ENCODE results near the gene NFIA. TPM values are rescaled to one million over a fixed set of nuclear protein-coding genes. Genes with fewer than 3 reads are reported as not detected.
A peak's percentile ranks its signal among the peaks of the same experiment; 100 is the strongest.

Gene NFIA
- total and polyA plus RNA-seq, 12 donors, result 11.2 to 117 (median 92.5) TPM

- H3K9me3 ChIP-seq, result no peaks in the 10 kb centered on the region
- no peaks in the 10 kb centered on the region for H3K27me3 ChIP-seq
- no peak overlapping the region for H3K4me3 ChIP-seq
- intact Hi-C loops (cut with DNase I), result loop anchor here (1.0 to 10.0 kb wide), 20 partner anchors 108 to 488 kb away; partner anchors contain the start of gene NFIA (in 2 of the 10)
- H3K27ac ChIP-seq, result peak overlapping the region; percentile 51 to 91 (median 83)
- peaks cover 0 to 25% (median 7%) of the 10 kb centered on the region in 9 donors for H3K36me3 ChIP-seq
- H3K4me1 ChIP-seq, result peaks cover 33 to 76% (median 72%) of the 10 kb centered on the region in 9 donors
- ATAC-seq (no peak), DNase-seq (no peak)
- 12 to 13% methylated on average over 4 of the region's 4 CpGs for WGBS, 2 donors
- no peak for TF ChIP-seq CTCF (IDR thresholded peaks at IDR 0.05)
These were observed 370.0 kb downstream of the NFIA start for GRCh38 chr1:61452176-61453035.

- 13 to 16% methylated on average over 10 of the region's 10 CpGs for WGBS, 2 donors
- intact Hi-C loops (cut with DNase I), result loop anchor here (1.0 to 10.0 kb wide), 20 partner anchors 109 to 489 kb away; partner anchors contain the start of gene NFIA (in 2 of the 10)
- DNase-seq, result peak; percentile 79 to 91
- peak overlapping the region in 2 of 10 donors; percentile 1 to 9 for H3K4me3 ChIP-seq
- peak overlapping the region; percentile 51 to 91 (median 83) for H3K27ac ChIP-seq
- H3K4me1 ChIP-seq, result peaks cover 33 to 68% (median 65%) of the 10 kb centered on the region in 9 donors
- H3K9me3 ChIP-seq, result no peaks in the 10 kb centered on the region
- ATAC-seq, result peak; percentile 66 to 88 (median 78)
- TF ChIP-seq CTCF (IDR thresholded peaks at IDR 0.05), result peak; percentile 49 to 88 (median 82)
- H3K27me3 ChIP-seq, result no peaks in the 10 kb centered on the region
- H3K36me3 ChIP-seq, result peaks cover 0 to 30% (median 7%) of the 10 kb centered on the region in 9 donors
These were observed 371.0 kb downstream of the NFIA start for GRCh38 chr1:61453111-61453961.

GRCh38 chr1:61455400-61455799 lies 373.0 kb downstream of the NFIA start:
- ATAC-seq (no peak), DNase-seq (no peak)
- peaks cover 22 to 49% (median 44%) of the 10 kb centered on the region in 9 donors for H3K4me1 ChIP-seq
- H3K9me3 ChIP-seq, result no peaks in the 10 kb centered on the region
- WGBS, 2 donors, result 77 to 81% methylated on average over 7 of the region's 7 CpGs
- intact Hi-C loops (cut with DNase I), result loop anchor here in 7 of 10 donors (2.0 to 10.0 kb wide), 9 partner anchors 111 to 491 kb away; partner anchors contain the start of gene NFIA (in 1 of the 7)
- peak overlapping the region in 6 of 10 donors; percentile 6 to 91 (median 84) for H3K27ac ChIP-seq
- no peak for TF ChIP-seq CTCF (IDR thresholded peaks at IDR 0.05)
- H3K4me3 ChIP-seq, result no peak overlapping the region
- no peaks in the 10 kb centered on the region for H3K27me3 ChIP-seq
- peaks cover 0 to 43% (median 7%) of the 10 kb centered on the region in 9 donors for H3K36me3 ChIP-seq
